IMR-90 (cell line): Measurements from ENCODE around the gene CASK. TPM values are rescaled to one million over a fixed set of nuclear protein-coding genes. Genes with fewer than 3 reads are reported as not detected.
A peak's percentile ranks its signal among the peaks of the same experiment; 100 is the strongest.

Source experiments
- ATAC-seq: fragments of 200-7000 bp; cut with Tn5 transposase; 2 replicates; pipeline ENCODE4 v1.9.1; 2020; ENCODE audit warnings: low read depth, mild to moderate bottlenecking, moderate library complexity
- BruUV-seq: library from RNA; stranded (reverse); fragments of 400-500 nt; replicated peaks from 2 replicates; lab custom pipeline; 2021; lab: Mats Ljungman, UMichigan
- CTCF ChIA-PET: fragments of 300-600 bp; formaldehyde crosslinking; extraction: SDS; loops from one replicate; lab custom pipeline; 2021; ENCODE audit warnings: antibody characterized with exemption; lab: Yijun Ruan, JAX
- POLR2A ChIA-PET: fragments of 300-600 bp; sonication (Branson Sonifier 250); formaldehyde crosslinking; loops from one replicate; lab custom pipeline; 2022; ENCODE audit warnings: antibody characterized with exemption; ENCODE audit not compliant: unreplicated experiment; lab: Charles Lee
- DNase-seq: peaks from one replicate; pipeline ENCODE4 v3.0.0; 2013
- H2AFZ ChIP-seq: replicated peaks from 2 replicates; pipeline ENCODE3; 2013; ENCODE audit warnings: low read length, mild to moderate bottlenecking; ENCODE audit not compliant: poor library complexity
- H2AK5ac ChIP-seq: 2 replicates; pipeline ENCODE4 v1.6.1; 2013; ENCODE audit warnings: low read depth, low read length, inconsistent platforms
- H2AK9ac ChIP-seq: replicated peaks from 2 replicates; pipeline ENCODE3; 2013; ENCODE audit warnings: mild to moderate bottlenecking, low read depth, low read length, moderate library complexity; ENCODE audit not compliant: poor library complexity
- H2BK120ac ChIP-seq: 2 replicates; pipeline ENCODE4 v1.6.1; 2013; ENCODE audit warnings: low read depth, low read length, inconsistent platforms
- H2BK15ac ChIP-seq: 3 replicates; pipeline ENCODE4 v1.6.1; 2013; ENCODE audit warnings: low read depth, low read length, inconsistent platforms
- H2BK20ac ChIP-seq: 2 replicates; pipeline ENCODE4 v1.6.1; 2013; ENCODE audit warnings: low read depth, mild to moderate bottlenecking, inconsistent platforms, low read length, moderate library complexity
- H2BK5ac ChIP-seq: 2 replicates; pipeline ENCODE4 v1.6.1; 2013; ENCODE audit warnings: mild to moderate bottlenecking, low read depth, low read length, inconsistent platforms; ENCODE audit not compliant: poor library complexity, severe bottlenecking
- H3K14ac ChIP-seq: replicated peaks from 2 replicates; pipeline ENCODE4 v1.6.1; 2013; ENCODE audit warnings: low read depth, low read length, inconsistent platforms
- H3K18ac ChIP-seq: 2 replicates; pipeline ENCODE4 v1.6.1; 2013; ENCODE audit warnings: low read depth, low read length, control low read depth
- H3K23ac ChIP-seq: 2 replicates; pipeline ENCODE4 v1.6.1; 2013; ENCODE audit warnings: low read depth, low read length, inconsistent platforms
- H3K27ac ChIP-seq: 2 replicates; pipeline ENCODE4 v1.5.1; 2013; ENCODE audit warnings: mild to moderate bottlenecking, control low read depth, low read length; ENCODE audit not compliant: insufficient read depth
- H3K27me3 ChIP-seq: 2 replicates; pipeline ENCODE4 v1.6.1; 2013; ENCODE audit warnings: low read length; ENCODE audit not compliant: control insufficient read depth, insufficient read depth
- H3K36me3 ChIP-seq: 2 replicates; pipeline ENCODE4 v1.6.1; 2013; ENCODE audit warnings: low read length, mixed read lengths; ENCODE audit not compliant: control insufficient read depth, insufficient read depth
- H3K4ac ChIP-seq: 2 replicates; pipeline ENCODE4 v1.6.1; 2013; ENCODE audit warnings: low read depth, low read length, inconsistent platforms
- H3K4me1 ChIP-seq: 2 replicates; pipeline ENCODE4 v1.6.1; 2013; ENCODE audit warnings: low read length, mixed read lengths; ENCODE audit not compliant: control insufficient read depth, insufficient read depth
- H3K4me2 ChIP-seq: 2 replicates; pipeline ENCODE4 v1.6.1; 2013; ENCODE audit warnings: low read depth, mild to moderate bottlenecking, control low read depth, low read length, moderate library complexity
- H3K4me3 ChIP-seq: 2 replicates; pipeline ENCODE4 v1.5.1; 2013; ENCODE audit warnings: low read depth, mild to moderate bottlenecking, control low read depth, low read length, moderate library complexity; ENCODE audit not compliant: insufficient read depth
- H3K56ac ChIP-seq: 2 replicates; pipeline ENCODE4 v1.6.1; 2013; ENCODE audit warnings: low read length, inconsistent platforms; ENCODE audit not compliant: insufficient read depth; ENCODE audit errors: extremely low read depth
- H3K79me1 ChIP-seq, 2 experiments: 2 replicates each; pipeline ENCODE4 v1.6.1; 2013; ENCODE audit warnings: low read length in 2 of 2, inconsistent platforms in 1 of 2, low read depth in 1 of 2
- H3K9ac ChIP-seq: 2 replicates; pipeline ENCODE4 v1.6.1; 2013; ENCODE audit warnings: low read depth, low read length, control low read depth
- H3K9me1 ChIP-seq: 2 replicates; pipeline ENCODE4 v1.6.1; 2013; ENCODE audit warnings: low read length, inconsistent platforms; ENCODE audit not compliant: insufficient read depth
- H3K9me3 ChIP-seq: 2 replicates; pipeline ENCODE4 v1.6.1; 2013; ENCODE audit warnings: low read length; ENCODE audit not compliant: control insufficient read depth, insufficient read depth
- H4K20me1 ChIP-seq: 2 replicates; pipeline ENCODE4 v1.6.1; 2013; ENCODE audit warnings: low read length, inconsistent platforms; ENCODE audit not compliant: insufficient read depth
- H4K5ac ChIP-seq: 2 replicates; pipeline ENCODE4 v1.6.1; 2013; ENCODE audit warnings: mild to moderate bottlenecking, low read depth, low read length, control low read depth
- H4K8ac ChIP-seq, 2 experiments: 2 replicates each; pipeline ENCODE4 v1.6.1; 2013; ENCODE audit warnings: low read depth in 2 of 2, low read length in 2 of 2, control low read depth in 1 of 2, inconsistent platforms in 1 of 2
- H4K91ac ChIP-seq: 2 replicates; pipeline ENCODE4 v1.6.1; 2013; ENCODE audit warnings: low read depth, low read length, inconsistent platforms; ENCODE audit not compliant: insufficient read depth
- CHD1 ChIP-seq: IDR thresholded peaks from 2 replicates; pipeline ENCODE4 v1.6.1; 2012; ENCODE audit warnings: low read depth, low read length, improper control_type of control experiment
- WGBS, 2 experiments: methylation state at CpG; one replicate each; pipeline versions ENCODE4 v1.1.5 to v1.1.7; 2013; ENCODE audit warnings: missing lambda C conversion rate in 2 of 2; ENCODE audit not compliant: insufficient read length in 1 of 2; ENCODE audit errors: extremely low coverage in 2 of 2; 5-methylcytosine and 5-hydroxymethylcytosine counted together
- dilution Hi-C: fragments of 300-500 bp; cut with HindIII; formaldehyde crosslinking; loops from one replicate; pipeline ENCODE4 v1.14.3; 2018; ENCODE audit warnings: low sequenced_read_pairs; ENCODE audit not compliant: unreplicated experiment
- in situ Hi-C: fragments of 300-500 bp; cut with MboI; formaldehyde crosslinking; loops from 3 replicates; pipeline ENCODE4 v1.14.3; 2019; ENCODE audit warnings: low sequenced_read_pairs, inconsistent platforms, mixed read lengths
- intact Hi-C: fragments of 100-400 bp; cut with micrococcal nuclease; formaldehyde crosslinking; loops from 2 replicates; pipeline ENCODE4 v1.10.0; 2022
- polyA plus RNA-seq, 3 experiments: library from polyadenylated mRNA; depleted of rRNA; stranded (reverse); fragments of >200 nt; gene quantifications; 2 replicates each; pipeline ENCODE4 v1.2.3, GENCODE V29; 2012; ENCODE audit warnings: low replicate concordance in 1 of 3
- total RNA-seq: library from RNA; depleted of rRNA; stranded (reverse); fragments of >200 nt; gene quantifications from 2 replicates; pipeline ENCODE4 v1.2.3, GENCODE V29; 2012

The CASK gene
- total and polyA plus RNA-seq, 2 of the 4 experiments (the other 2 are of a cell fraction): 9.4 to 17.7 TPM

- ChIA-PET POLR2A (no interaction called here), CTCF (no interaction called here)
- no peak overlapping the region for H2BK120ac ChIP-seq
- H3K36me3 ChIP-seq: no peaks in the 10 kb centered on the region
- H4K20me1 ChIP-seq: no peaks in the 10 kb centered on the region
- no peak overlapping the region for H2AFZ ChIP-seq
- no peak overlapping the region for H3K4me3 ChIP-seq
- TF ChIP-seq CHD1: no peak
- H3K79me1 ChIP-seq: no peaks in the 10 kb centered on the region
- H3K9me3 ChIP-seq: no peaks in the 10 kb centered on the region
- no peak overlapping the region for H3K14ac ChIP-seq
- dilution Hi-C loops (no loop called here), in situ Hi-C loops (no loop called here), intact Hi-C loops (no loop called here)
- H3K56ac ChIP-seq: no peak overlapping the region
- H3K9me1 ChIP-seq: no peaks in the 10 kb centered on the region
- ATAC-seq (no peak), DNase-seq (peak; percentile 45)
- no TSS peak for BruUV-seq
- no peaks in the 10 kb centered on the region for H3K4me1 ChIP-seq
- H2AK5ac ChIP-seq: no peak overlapping the region
- H4K5ac ChIP-seq: no peak overlapping the region
- H4K8ac ChIP-seq: no peak overlapping the region
- H3K4ac ChIP-seq: no peak overlapping the region
- H2BK20ac ChIP-seq: no peak overlapping the region
- H2BK5ac ChIP-seq: no peak overlapping the region
- H3K27ac ChIP-seq: no peak overlapping the region
- H3K4me2 ChIP-seq: no peak overlapping the region
- H3K18ac ChIP-seq: no peak overlapping the region
- WGBS, 2 experiments: no CpG with 5 or more reads among the region's 2 CpGs
- H2BK15ac ChIP-seq: no peak overlapping the region
- H3K9ac ChIP-seq: no peak overlapping the region
- no peak overlapping the region for H3K23ac ChIP-seq
- H3K27me3 ChIP-seq: no peaks in the 10 kb centered on the region
- no peak overlapping the region for H4K91ac ChIP-seq
- no peak overlapping the region for H2AK9ac ChIP-seq
Measured at GRCh38 chrX:41634284-41634683, 289.1 kb downstream of the CASK start.
